Stimulated activated CD4-positive, alpha-beta T cell treated with anti-CD3 and anti-CD28 coated beads, TNF-alpha, amount 100 ng/mL, for 48 hours (primary cell): ENCODE data around the gene ZBTB49.

ENCODE experiments used
- DNase-seq, 3 donors: peaks; one replicate each; pipeline ENCODE4 v3.0.0-alpha.2; 2020; ENCODE audit warnings: low read depth in 3 of 3

ZBTB49 gene

GRCh38 chr4:4284827-4285618 lies 5.0 kb upstream of the ZBTB49 start:
- DNase-seq, result no peak

DNA sequence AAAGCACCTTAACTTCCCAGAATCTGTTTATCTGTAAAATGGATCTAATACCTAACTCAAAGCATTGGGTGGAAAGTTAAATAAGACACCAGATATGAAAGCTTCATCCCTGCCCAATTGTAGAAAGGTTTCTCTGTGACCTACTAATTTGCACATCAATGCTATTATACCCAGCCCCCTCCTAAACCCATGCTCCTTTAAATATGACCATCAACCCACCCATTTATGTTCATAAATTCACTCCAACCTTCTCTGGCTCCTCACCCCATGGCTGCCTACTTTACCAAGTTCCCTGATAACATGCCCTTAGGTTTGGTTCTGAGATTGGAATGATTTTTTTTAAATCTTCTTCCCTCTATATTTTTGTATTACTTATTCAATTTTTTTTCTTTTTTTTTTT lies 2.0 kb upstream of the ZBTB49 start:
- no peak for DNase-seq

DNA sequence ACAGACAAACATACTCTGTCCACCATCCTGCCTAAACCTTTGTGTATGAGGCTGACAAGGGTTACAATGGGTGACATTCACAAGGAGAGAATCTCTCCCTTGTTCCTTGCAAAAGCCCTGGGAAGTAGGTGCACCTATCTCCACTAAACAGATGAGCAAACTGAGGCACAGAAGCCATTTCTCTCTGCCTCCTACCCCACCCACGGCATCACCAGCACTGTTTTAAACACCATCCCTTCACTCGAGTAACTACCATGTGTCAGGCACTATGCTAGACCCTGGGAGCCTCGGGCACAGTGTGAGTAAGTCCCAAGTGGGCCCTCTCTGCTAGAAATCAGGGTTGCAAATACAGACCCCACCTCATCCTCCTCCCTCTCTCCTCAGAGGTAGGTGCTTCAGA lies 996 bp upstream of the ZBTB49 start:
- DNase-seq, result no peak

DNA sequence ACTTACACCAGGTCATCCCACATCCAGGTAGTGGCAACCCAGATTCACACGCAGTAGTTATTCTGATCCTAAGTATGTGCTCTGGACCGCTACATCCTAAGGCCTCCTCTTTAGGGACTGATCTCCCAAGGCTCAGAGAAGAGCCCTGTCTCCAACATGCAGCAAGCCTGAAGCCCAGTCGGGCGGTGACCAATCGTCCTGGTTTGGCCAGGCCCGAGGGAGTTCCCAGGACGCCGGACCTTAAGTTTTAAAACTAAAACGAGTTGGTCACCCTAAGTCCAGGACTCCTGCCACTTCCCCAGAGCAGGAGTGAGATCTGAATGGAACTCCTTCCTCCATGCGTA lies 482 bp upstream of the ZBTB49 start:
- DNase-seq, result no peak

- DNase-seq, result no peak
Measured at GRCh38 chr4:4293279-4293678, 3.2 kb downstream of the ZBTB49 start.

DNA sequence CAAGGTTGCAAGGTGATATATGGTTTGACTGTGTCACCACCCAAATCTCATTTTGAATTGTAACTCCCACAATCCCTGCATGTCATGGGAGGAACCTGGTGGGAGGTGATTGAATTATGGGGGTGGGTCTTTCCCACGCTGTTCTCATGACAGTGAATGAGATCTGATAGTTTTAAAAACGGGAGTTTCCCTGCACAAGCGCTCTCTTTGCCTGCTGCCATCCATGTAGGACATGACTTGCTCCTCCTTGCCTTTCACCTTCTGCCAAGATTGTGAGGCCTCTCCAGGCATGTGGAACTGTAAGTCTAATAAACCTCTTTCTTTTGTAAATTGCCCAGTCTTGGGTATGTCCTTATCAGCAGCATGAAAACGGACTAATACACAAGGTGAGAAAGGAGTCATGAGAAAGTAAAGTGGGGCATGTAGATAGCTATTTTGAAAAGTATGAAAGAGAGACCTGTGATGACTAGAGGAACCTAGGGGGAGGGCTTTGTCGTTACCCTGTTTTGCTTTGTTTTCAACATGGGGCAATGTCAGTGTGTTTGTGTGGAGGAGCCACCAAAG lies 6.3 kb downstream of the ZBTB49 start:
- no peak for DNase-seq

DNA sequence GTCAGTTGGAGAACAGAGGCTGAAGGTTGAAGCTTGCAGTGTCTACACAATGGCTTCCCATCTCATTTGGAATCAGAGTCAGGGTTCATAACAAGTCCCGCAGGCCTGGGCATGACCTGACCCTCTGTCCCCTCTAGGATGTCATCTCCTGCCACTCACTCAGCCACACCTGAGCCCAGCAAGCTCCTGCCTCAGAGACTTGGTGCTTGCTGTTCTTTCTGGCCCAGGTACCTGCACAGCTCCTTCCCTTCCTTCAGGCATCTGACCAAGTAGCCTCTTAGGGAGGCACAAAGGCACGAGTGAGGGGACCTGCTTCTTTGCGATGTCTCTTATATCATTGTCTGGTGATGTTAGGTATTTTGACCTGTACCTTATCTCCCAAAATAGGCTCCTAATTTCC lies 9.0 kb downstream of the ZBTB49 start:
- DNase-seq, result no peak

DNA sequence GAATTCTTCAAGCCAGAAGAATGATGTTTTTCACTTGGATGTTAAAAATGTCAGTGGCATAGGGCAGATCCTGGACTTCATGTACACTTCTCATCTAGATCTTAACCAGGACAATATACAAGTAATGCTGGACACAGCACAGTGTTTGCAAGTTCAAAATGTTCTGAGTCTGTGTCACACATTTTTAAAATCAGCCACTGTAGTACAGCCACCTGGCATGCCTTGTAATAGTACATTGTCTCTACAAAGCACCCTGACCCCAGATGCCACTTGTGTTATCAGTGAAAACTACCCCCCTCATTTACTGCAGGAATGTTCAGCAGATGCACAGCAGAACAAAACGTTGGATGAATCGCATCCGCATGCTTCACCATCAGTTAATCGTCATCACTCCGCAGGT lies 11.9 kb downstream of the ZBTB49 start:
- DNase-seq, result no peak

- no peak for DNase-seq
Measured at GRCh38 chr4:4302416-4302815, 12.4 kb downstream of the ZBTB49 start.

- DNase-seq, result no peak
Measured at GRCh38 chr4:4306920-4307319, 16.9 kb downstream of the ZBTB49 start.

GRCh38 chr4:4308800-4309441 lies 18.9 kb downstream of the ZBTB49 start:
- no peak for DNase-seq

DNA sequence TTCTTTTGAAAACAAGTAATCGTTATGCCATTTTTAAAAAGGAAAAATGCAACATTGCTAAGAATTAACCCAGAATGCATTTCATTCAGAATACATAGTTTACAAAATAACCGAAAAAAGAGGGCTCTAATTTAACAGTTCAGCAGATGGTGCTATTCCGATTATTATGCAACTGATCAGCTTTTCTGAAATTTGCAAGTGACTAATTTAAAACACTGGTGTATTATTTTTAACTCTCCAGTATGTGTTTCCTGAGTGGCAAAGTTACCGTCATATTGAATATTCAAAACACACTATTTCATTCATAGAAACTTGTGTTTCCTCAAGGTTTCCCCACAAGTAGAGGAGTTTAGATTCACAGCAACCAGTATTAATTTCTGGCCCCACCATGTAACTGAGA lies 21.1 kb downstream of the ZBTB49 start:
- no peak for DNase-seq

GRCh38 chr4:4315461-4316149 lies 25.6 kb downstream of the ZBTB49 start:
- DNase-seq, result no peak

DNA sequence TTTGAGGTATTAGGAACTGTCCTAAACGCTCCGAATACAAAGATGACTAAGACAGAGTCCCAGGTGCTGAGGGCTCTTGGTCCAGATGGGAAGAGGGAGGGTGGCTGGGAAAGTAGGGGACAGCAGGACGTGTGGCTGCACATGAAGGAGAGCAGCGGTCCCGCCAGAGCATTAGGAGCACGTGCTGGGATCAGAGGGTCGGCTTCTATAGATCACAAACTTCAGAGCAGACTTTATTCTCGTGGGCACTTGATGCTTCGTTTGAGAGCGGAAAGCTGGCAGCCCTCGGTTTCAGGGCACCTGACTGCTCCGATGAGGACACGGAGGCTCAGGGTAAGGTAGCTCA lies 26.1 kb downstream of the ZBTB49 start:
- no peak for DNase-seq

DNA sequence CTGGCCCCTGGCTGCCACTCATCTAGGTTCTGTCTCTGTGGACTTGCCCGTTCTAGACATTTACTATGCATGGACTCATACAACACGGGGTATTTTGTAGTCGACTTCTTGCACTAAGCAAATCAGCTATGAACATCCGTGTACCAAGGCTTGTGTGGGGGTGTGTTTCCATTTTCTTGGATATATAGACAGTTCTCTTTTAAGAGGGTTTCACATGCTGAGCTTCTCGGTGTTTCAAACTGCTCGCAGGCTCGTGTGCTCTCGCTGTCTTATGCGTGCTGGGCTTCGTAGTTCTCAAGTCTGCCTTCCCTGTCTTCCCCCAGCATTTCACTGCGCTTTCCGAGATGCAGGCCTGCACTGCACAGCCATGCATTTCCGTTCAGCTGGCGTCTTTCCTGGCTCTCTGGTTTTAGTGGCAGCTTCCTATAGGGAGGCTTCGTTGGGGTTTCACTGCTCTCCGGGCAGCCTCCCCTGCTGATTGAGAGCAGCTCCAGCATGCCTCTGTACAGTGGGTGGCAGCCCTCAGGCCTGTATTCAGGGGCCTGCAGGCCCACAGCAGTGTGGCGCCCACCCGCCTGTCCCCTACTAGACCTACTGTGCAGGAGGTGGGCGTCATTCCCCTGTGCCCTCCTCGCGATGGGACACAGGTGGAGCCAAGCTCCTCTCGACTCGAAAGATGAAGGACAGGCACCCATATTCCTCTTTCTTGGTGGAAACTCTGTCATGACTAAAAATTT lies 27.6 kb downstream of the ZBTB49 start:
- DNase-seq, result no peak

- no peak for DNase-seq
Measured at GRCh38 chr4:4320528-4320927, 30.5 kb downstream of the ZBTB49 start.

- no peak for DNase-seq
Measured at GRCh38 chr4:4320951-4321714, 31.1 kb downstream of the ZBTB49 start.

- DNase-seq, result no peak
Measured at GRCh38 chr4:4321951-4322688, 32.1 kb downstream of the ZBTB49 start.

DNA sequence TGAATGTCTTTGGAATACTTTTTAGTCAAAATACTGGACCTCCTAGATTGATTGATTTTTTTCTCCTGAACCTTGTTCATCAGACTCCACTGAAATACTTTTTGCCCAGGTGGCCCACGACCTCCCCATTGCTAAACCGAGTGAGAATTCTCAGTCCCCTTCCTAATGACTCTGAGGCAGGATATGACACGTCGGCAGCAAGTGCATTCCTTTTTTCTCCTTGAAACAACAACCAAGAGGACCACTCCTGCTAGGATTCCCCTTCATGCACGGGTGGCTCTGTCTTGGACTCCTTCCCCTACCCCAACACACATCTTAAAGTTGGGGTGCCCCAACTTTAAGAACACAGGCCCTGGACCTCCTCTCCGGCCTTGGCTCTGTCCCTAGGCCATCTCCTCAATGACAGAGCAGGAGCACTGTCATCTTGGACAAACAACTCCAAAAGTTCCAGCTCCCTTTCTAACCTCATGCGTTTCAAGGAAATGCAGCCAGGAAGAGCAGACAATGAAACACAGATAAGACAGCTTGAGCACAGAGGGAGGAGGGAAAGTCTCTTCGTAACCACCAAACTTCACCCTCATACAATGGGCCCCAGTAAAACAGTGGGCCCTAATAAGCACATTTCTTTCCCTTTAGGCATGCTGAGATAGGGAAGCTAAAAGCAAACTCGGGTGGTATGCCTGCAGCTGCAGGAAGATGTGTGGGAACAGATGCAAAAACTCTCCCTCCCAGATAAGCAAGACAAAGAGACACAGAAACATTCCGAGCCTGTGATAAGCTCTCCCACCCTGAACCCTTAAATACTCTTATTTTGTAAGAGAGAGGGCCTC lies 33.9 kb downstream of the ZBTB49 start:
- DNase-seq, result no peak

- DNase-seq, result no peak
Measured at GRCh38 chr4:4325321-4325720, 35.3 kb downstream of the ZBTB49 start.
